Kidney (tissue), 14 donors: ENCODE measurements around the gene NUP35. TPM values are rescaled to one million over a fixed set of nuclear protein-coding genes. Genes with fewer than 3 reads are reported as not detected.
A peak's percentile ranks its signal among the peaks of the same experiment; 100 is the strongest.

Experiments used
- DNase-seq, 5 donors: peaks; one replicate each; pipeline ENCODE4 v3.0.0-alpha.2; 2013 to 2020
- FAIRE-seq: peaks from 2 replicates; lab custom pipeline; 2012; peaks lifted over from hg19 to GRCh38; lab: Jason Lieb, UNC
- H3K27ac ChIP-seq, 2 donors: one replicate each; pipeline ENCODE4 v1.7.0; 2013; ENCODE audit warnings: low read depth in 2 of 2, low read length in 2 of 2, inconsistent platforms in 1 of 2
- H3K27me3 ChIP-seq: one replicate; pipeline ENCODE4 v1.7.1; 2013; ENCODE audit warnings: low read length, inconsistent platforms; ENCODE audit not compliant: control insufficient read depth, insufficient read depth
- H3K36me3 ChIP-seq, 3 donors: one replicate each; pipeline versions ENCODE4 v1.7.0 to v1.7.1; 2013; ENCODE audit warnings: low read length in 3 of 3, control low read depth in 1 of 3, inconsistent platforms in 1 of 3; ENCODE audit not compliant: insufficient read depth in 3 of 3, control insufficient read depth in 2 of 3
- H3K4me1 ChIP-seq, 3 donors: one replicate each; pipeline versions ENCODE4 v1.7.0 to v1.7.1; 2013; ENCODE audit warnings: low read length in 3 of 3, inconsistent platforms in 1 of 3, low read depth in 1 of 3; ENCODE audit not compliant: control insufficient read depth in 2 of 3, insufficient read depth in 2 of 3
- H3K4me3 ChIP-seq, 3 donors: one replicate each; pipeline versions ENCODE4 v1.7.0 to v1.8.1; 2013; ENCODE audit warnings: low read length in 3 of 3, control low read depth in 1 of 3, inconsistent platforms in 1 of 3
- H3K9ac ChIP-seq, 3 donors: one replicate each; pipeline versions ENCODE4 v1.7.0 to v1.7.1; 2013; ENCODE audit warnings: low read length in 3 of 3, control low read depth in 1 of 3, inconsistent platforms in 1 of 3
- H3K9me3 ChIP-seq, 3 donors: one replicate each; pipeline versions ENCODE4 v1.7.0 to v1.7.1; 2013; ENCODE audit warnings: low read length in 3 of 3, control low read depth in 1 of 3, inconsistent platforms in 1 of 3; ENCODE audit not compliant: control insufficient read depth in 2 of 3, insufficient read depth in 1 of 3
- CTCF ChIP-seq: IDR thresholded peaks from 3 replicates; pipeline ENCODE4 v1.5.1; 2012; ENCODE audit warnings: mild to moderate bottlenecking, moderate library complexity, borderline replicate concordance; ENCODE audit not compliant: insufficient read depth; ENCODE audit errors: extremely low read depth
- intact Hi-C: fragments of 100-400 bp; cut with DNase I; formaldehyde crosslinking; loops from one replicate; pipeline ENCODE4 v1.11.1; 2022
- polyA plus RNA-seq: library from polyadenylated mRNA; stranded (reverse); fragments of 350-450 nt; fragmentation: Illumina TruSeq; extraction: RNeasy Lipid Tissue Mini Kit (QIAGEN cat#74804); gene quantifications from one replicate; pipeline ENCODE4 v1.2.3, GENCODE V29; 2014; ENCODE audit warnings: low read depth, low replicate concordance; ENCODE audit not compliant: insufficient read depth
- total RNA-seq: library from RNA; stranded (reverse); fragmentation: NEBNext Ultra II Directional; extraction: Animal tissue kit (Norgen Biotek cat#: 25700); gene quantifications from one replicate; pipeline ENCODE4 v1.2.1, GENCODE V29; 2021
- donor health status: control.
- donor health status: control.
- donor health status: control.
- donor health status: control.
- donor health status: control.
- donor health status: DM: yes; HTN: yes; CAD: no.
- donor health status: Normal renal cell carcinoma (clear cell type).

NUP35 gene
- total and polyA plus RNA-seq, 2 donors from 2014 or later: 12.3 to 17.9 TPM

GRCh38 chr2:183088061-183088460 lies 36.2 kb upstream of the NUP35 start:
- Histone ChIP-seq H3K27me3 (no peaks in the 10 kb centered on the region), H3K36me3 (no peaks in the 10 kb centered on the region), H3K27ac (no peak overlapping the region), H3K4me3 (no peak overlapping the region), H3K4me1 (no peaks in the 10 kb centered on the region), H3K9me3 (no peaks in the 10 kb centered on the region), H3K9ac (no peak overlapping the region)
- no peak for FAIRE-seq
- DNase-seq: no peak
- TF ChIP-seq CTCF: no peak
- intact Hi-C loops: no loop called here

GRCh38 chr2:183089192-183089851 lies 34.9 kb upstream of the NUP35 start:
- H3K36me3 ChIP-seq: no peaks in the 10 kb centered on the region
- no peak for FAIRE-seq
- H3K4me1 ChIP-seq: no peaks in the 10 kb centered on the region
- intact Hi-C loops: no loop called here
- no peak for DNase-seq
- no peak overlapping the region for H3K27ac ChIP-seq
- H3K27me3 ChIP-seq: no peaks in the 10 kb centered on the region
- peak overlapping the region in 1 of 3 donors; percentile 36 for H3K9ac ChIP-seq
- peak overlapping the region in 2 of 3 donors; percentile 41 to 44 for H3K4me3 ChIP-seq
- TF ChIP-seq CTCF: no peak
- no peaks in the 10 kb centered on the region for H3K9me3 ChIP-seq

GRCh38 chr2:183091318-183091953 lies 32.8 kb upstream of the NUP35 start:
- Histone ChIP-seq H3K27me3 (no peaks in the 10 kb centered on the region), H3K27ac (no peak overlapping the region), H3K36me3 (no peaks in the 10 kb centered on the region), H3K4me1 (no peaks in the 10 kb centered on the region), H3K4me3 (peak overlapping the region in 1 of 3 donors; percentile 10), H3K9ac (no peak overlapping the region), H3K9me3 (no peaks in the 10 kb centered on the region)
- no peak for FAIRE-seq
- no peak for DNase-seq
- no peak for TF ChIP-seq CTCF
- intact Hi-C loops: no loop called here
